ENCODE data around the gene HDAC4. TPM values are rescaled to one million over a fixed set of nuclear protein-coding genes. Genes with fewer than 3 reads are reported as not detected.

HDAC4 gene
- total and polyA plus RNA-seq, 2 of the 8 experiments (the other 6 are each of a cell fraction or from before 2014, with no cell fraction given) = 15.4 to 31.5 TPM

DNA sequence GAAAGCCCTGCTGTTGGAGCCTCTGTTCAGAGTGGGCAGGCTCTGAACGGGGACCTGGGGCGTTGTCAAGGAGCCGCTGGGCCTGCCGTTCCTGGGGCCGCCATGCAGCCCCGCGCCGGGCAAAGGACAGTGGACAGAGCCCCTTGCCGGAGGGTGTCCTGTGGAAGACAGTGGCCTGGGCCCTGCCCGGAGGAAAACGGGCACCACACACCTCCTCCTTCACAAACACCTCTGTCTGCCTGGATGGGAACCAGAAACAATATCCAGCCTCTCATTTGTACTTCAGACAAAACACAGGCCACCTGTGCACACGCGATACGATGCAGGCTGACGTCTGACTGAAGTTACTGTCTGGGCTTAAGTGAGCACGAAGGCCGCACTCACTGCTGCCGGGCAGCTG, 319.2 kb downstream of the HDAC4 start:
- no peaks in the 10 kb centered on the region for H3K27me3 ChIP-seq (replicated peaks in 1 of 4; ENCODE audit: control insufficient read depth in 3 of 4, extremely low read depth in 1 of 4, insufficient read depth in 3 of 4, low read length in 3 of 4)
- POLR2A ChIA-PET (ENCODE audit: partially characterized antibody) = no interaction called here
- H3K79me1 ChIP-seq (ENCODE audit: low read depth, low read length) = no peaks in the 10 kb centered on the region; the same call in 1 of the 2 replicates
- no peak overlapping the region for H2BK12ac ChIP-seq (ENCODE audit: low read depth, low read length)
- peaks cover 0 to 13% of the 10 kb centered on the region in 2 experiments for H4K20me1 ChIP-seq (replicated peaks in 1 of 2; ENCODE audit: control insufficient read depth in 1 of 2, insufficient read depth in 2 of 2, low read length in 2 of 2)
- no peak overlapping the region for H3K27ac ChIP-seq (ENCODE audit: low read depth, low read length)
- H2BK15ac ChIP-seq (ENCODE audit: low read length) = no peak overlapping the region
- H3K79me2 ChIP-seq (ENCODE audit: control insufficient read depth in 1 of 2, insufficient read depth in 2 of 2, low read length in 2 of 2) = no peaks in the 10 kb centered on the region
- peaks cover 0 to 5% (median 0%) of the 10 kb centered on the region in 4 experiments; a peak in 1 of 8 replicates for H3K36me3 ChIP-seq (ENCODE audit: control insufficient read depth in 2 of 4, insufficient read depth in 4 of 4, low read length in 3 of 4)
- H2BK120ac ChIP-seq (replicated peaks; ENCODE audit: low read depth, low read length) = no peak overlapping the region
- H2BK5ac ChIP-seq (ENCODE audit: low read depth, low read length) = no peak overlapping the region
- H3K9me3 ChIP-seq (ENCODE audit: insufficient read depth in 2 of 2, low read depth in 1 of 2, low read length in 1 of 2) = no peaks in the 10 kb centered on the region
- no peaks in the 10 kb centered on the region for H3K4me1 ChIP-seq (replicated peaks in 1 of 4; ENCODE audit: control insufficient read depth in 3 of 4, insufficient read depth in 4 of 4, low read length in 3 of 4)
- no peak overlapping the region for H3K56ac ChIP-seq (replicated peaks; ENCODE audit: insufficient read length, low read depth, low read length)
- H4K91ac ChIP-seq (replicated peaks; ENCODE audit: insufficient read length, low read length) = no peak overlapping the region
- H2AK5ac ChIP-seq (ENCODE audit: low read depth, low read length) = no peak overlapping the region
- no peak overlapping the region for H2BK20ac ChIP-seq (ENCODE audit: low read length)
- H4K5ac ChIP-seq (ENCODE audit: insufficient read length, low read depth, low read length) = no peak overlapping the region
- no peak overlapping the region for H3K4ac ChIP-seq (replicated peaks; ENCODE audit: insufficient read length, low read depth, low read length)
- CTCF ChIA-PET (ENCODE audit: partially characterized antibody) = no interaction called here
- H3K4me2 ChIP-seq (ENCODE audit: insufficient read depth in 1 of 2, low read depth in 2 of 2, low read length in 2 of 2) = no peak overlapping the region
- no peak overlapping the region for H2AFZ ChIP-seq (ENCODE audit: low read length)
- no peak overlapping the region for H3K14ac ChIP-seq (ENCODE audit: insufficient read length)
- no peak overlapping the region for H3K4me3 ChIP-seq (ENCODE audit: extremely low read depth in 1 of 4, insufficient read depth in 2 of 4, low read depth in 3 of 4, low read length in 4 of 4)
- no peak overlapping the region for H3K18ac ChIP-seq (ENCODE audit: extremely low read depth, low read length)
- H4K8ac ChIP-seq (ENCODE audit: extremely low read depth, insufficient read depth, low read length) = no peak overlapping the region
- DNase-seq (ENCODE audit: low read depth in 1 of 2, low spot score in 2 of 2) (no peak), FAIRE-seq (no peak)
- no peak overlapping the region for H3K9ac ChIP-seq (replicated peaks in 1 of 4; ENCODE audit: extremely low read depth in 1 of 4, low read depth in 3 of 4, low read length in 3 of 4)
- 92% methylated on average over 11 of the region's 18 CpGs; no CpG with 5 or more reads in 1 of the 2 experiments for WGBS, 2 experiments (ENCODE audit: extremely low coverage in 1 of 2, insufficient coverage in 1 of 2, insufficient read length in 1 of 2, insufficient replicate concordance in 2 of 2, low coverage in 1 of 2, low lambda C conversion rate in 2 of 2, missing lambda C conversion rate in 1 of 2)
- TF ChIP-seq EP300 (IDR thresholded peaks at IDR 0.05; ENCODE audit: borderline replicate concordance in 1 of 2, low read depth in 2 of 2, low read length in 2 of 2) (no peak), TCF12 (IDR thresholded peaks at IDR 0.05; ENCODE audit: low read depth, low read length) (no peak), GABPA (IDR thresholded peaks at IDR 0.05; ENCODE audit: borderline replicate concordance, insufficient read depth, low read length) (no peak)
- H3K23me2 ChIP-seq (ENCODE audit: low read depth, low read length) = peaks cover 3% of the 10 kb centered on the region; the same call in 1 of the 2 replicates
- no peak overlapping the region for H3K23ac ChIP-seq (ENCODE audit: insufficient read length)

Measured in H1 (cell line).